ENCODE results near the gene AGPAT2. TPM values are rescaled to one million over a fixed set of nuclear protein-coding genes. Genes with fewer than 3 reads are reported as not detected.

AGPAT2 gene
- total RNA-seq, 2 donors from 2014 or later, result 33.4 to 39.8 TPM

DNA sequence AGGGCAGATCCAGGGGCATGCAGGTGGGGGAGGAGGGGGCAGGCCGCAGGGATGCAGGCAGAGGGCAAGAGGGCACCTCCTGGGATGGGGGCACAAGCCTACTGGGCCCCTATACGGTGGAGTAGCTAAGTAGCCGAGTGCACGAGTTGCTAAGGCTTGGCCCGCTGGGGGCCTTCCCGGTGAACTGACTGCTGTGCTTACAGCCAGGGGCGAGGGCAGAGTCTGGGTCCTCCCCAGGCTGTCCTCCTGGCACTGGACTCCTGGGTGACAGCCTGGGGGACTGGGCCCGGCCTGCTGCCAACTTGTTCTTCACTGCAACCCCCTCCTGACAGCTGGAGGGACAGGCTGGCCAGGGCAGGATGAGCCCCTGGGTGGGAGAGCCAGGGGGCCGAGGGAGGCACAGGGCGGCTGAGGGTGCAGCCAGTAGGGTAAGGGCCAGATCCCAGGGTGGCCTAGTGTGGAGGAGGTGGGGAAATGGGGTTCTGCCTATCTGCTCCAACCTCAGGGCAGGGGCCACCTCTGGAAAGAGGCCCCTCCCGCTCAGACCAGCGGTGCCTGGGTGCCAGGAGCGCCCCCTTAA is 26.2 kb downstream of the AGPAT2 start:
- Histone ChIP-seq H3K36me3 (ENCODE audit: control insufficient read depth, insufficient read depth, low read length) (no peaks in the 10 kb centered on the region), H3K4me1 (ENCODE audit: control insufficient read depth, insufficient read depth, low read length) (no peaks in the 10 kb centered on the region), H3K4me3 (ENCODE audit: low read length) (no peak overlapping the region), H3K9ac (ENCODE audit: extremely low read depth, low read length, poor library complexity, severe bottlenecking) (no peak overlapping the region), H3K27me3 (ENCODE audit: control insufficient read depth, insufficient read depth, low read length, poor library complexity, severe bottlenecking) (no peaks in the 10 kb centered on the region), H3K27ac (ENCODE audit: low read depth, low read length) (no peak overlapping the region), H3K9me3 (ENCODE audit: control insufficient read depth, low read length) (no peaks in the 10 kb centered on the region)
- Mint-ChIP-seq H3K36me3 (ENCODE audit: low read depth) (no peaks in the 10 kb centered on the region), H3K4me3 (no peak overlapping the region), H3K4me1 (no peaks in the 10 kb centered on the region), H3K27me3 (ENCODE audit: insufficient read depth) (peaks cover 4% of the 10 kb centered on the region), H3K9me3 (no peaks in the 10 kb centered on the region), H3K27ac (no peak overlapping the region)
- no peak for DNase-seq
- WGBS, 2 experiments (ENCODE audit: insufficient coverage in 1 of 2, insufficient read length in 1 of 2), result 90 to 95% methylated on average over 9 to 13 of the region's 13 CpGs
- TF ChIP-seq, protein P1, sequence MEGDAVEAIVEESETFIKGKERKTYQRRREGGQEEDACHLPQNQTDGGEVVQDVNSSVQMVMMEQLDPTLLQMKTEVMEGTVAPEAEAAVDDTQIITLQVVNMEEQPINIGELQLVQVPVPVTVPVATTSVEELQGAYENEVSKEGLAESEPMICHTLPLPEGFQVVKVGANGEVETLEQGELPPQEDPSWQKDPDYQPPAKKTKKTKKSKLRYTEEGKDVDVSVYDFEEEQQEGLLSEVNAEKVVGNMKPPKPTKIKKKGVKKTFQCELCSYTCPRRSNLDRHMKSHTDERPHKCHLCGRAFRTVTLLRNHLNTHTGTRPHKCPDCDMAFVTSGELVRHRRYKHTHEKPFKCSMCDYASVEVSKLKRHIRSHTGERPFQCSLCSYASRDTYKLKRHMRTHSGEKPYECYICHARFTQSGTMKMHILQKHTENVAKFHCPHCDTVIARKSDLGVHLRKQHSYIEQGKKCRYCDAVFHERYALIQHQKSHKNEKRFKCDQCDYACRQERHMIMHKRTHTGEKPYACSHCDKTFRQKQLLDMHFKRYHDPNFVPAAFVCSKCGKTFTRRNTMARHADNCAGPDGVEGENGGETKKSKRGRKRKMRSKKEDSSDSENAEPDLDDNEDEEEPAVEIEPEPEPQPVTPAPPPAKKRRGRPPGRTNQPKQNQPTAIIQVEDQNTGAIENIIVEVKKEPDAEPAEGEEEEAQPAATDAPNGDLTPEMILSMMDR (conservative IDR thresholded peaks at IDR 0.05), result no peak

DNA sequence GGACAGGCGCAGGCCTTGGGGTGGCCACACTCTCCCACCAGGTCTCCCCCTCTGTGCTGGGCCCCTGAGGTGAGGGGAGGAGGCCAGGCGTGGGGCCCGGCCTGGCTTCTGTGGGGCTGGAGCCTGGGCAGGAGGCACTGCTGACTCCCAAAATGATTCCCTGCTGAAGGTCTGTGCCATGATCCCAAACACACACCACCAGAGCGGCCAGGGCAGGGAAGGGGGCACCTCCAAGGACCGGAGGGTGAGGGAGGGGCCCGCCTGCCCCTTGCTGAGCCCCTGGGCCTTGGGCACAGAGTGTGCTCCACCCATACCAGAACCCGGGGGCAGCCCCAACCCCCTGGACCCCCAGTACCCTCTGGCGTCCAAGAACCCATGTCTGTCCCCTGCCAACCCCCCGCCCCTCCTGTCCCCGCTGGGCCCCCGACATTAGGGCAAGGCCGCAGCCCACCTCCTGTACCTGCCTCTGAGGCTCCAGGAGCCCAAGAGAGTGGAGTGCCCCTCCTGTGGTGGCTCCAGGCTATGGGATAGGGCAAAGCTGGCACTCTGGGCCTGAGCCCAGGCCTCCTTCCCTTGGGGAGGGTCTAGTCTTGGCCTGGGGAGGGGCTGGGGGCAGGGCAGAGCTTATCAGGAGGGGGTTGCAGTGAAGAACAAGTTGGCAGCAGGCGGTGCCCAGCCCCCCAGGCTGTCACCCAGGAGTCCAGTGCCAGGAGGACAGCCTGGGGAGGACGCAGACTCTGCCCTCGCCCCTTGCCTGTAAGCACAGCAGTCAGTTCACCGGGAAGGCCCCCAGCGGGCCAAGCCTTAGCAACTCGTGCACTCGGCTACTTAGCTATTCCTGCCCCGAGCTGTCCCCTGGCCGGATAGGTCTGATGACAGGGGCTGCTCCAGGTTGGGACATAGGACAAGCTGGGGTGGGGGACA is 27.1 kb downstream of the AGPAT2 start:
- DNase-seq, result no peak
- Histone ChIP-seq H3K4me1 (ENCODE audit: control insufficient read depth, insufficient read depth, low read length) (no peaks in the 10 kb centered on the region), H3K27me3 (ENCODE audit: control insufficient read depth, insufficient read depth, low read length, poor library complexity, severe bottlenecking) (no peaks in the 10 kb centered on the region), H3K4me3 (ENCODE audit: low read length) (no peak overlapping the region), H3K9ac (ENCODE audit: extremely low read depth, low read length, poor library complexity, severe bottlenecking) (no peak overlapping the region), H3K9me3 (ENCODE audit: control insufficient read depth, low read length) (no peaks in the 10 kb centered on the region), H3K27ac (ENCODE audit: low read depth, low read length) (no peak overlapping the region), H3K36me3 (ENCODE audit: control insufficient read depth, insufficient read depth, low read length) (no peaks in the 10 kb centered on the region)
- TF ChIP-seq, protein P1 (conservative IDR thresholded peaks at IDR 0.05), result no peak
- H3K4me3 Mint-ChIP-seq, result no peak overlapping the region
- no peaks in the 10 kb centered on the region for H3K9me3 Mint-ChIP-seq
- WGBS, 2 experiments (ENCODE audit: insufficient coverage in 1 of 2, insufficient read length in 1 of 2), result 86 to 89% methylated on average over 7 to 21 of the region's 21 CpGs
- no peak overlapping the region for H3K27ac Mint-ChIP-seq
- no peaks in the 10 kb centered on the region for H3K4me1 Mint-ChIP-seq
- H3K36me3 Mint-ChIP-seq (ENCODE audit: low read depth), result no peaks in the 10 kb centered on the region
- peaks cover 4% of the 10 kb centered on the region for H3K27me3 Mint-ChIP-seq (ENCODE audit: insufficient read depth)

DNA sequence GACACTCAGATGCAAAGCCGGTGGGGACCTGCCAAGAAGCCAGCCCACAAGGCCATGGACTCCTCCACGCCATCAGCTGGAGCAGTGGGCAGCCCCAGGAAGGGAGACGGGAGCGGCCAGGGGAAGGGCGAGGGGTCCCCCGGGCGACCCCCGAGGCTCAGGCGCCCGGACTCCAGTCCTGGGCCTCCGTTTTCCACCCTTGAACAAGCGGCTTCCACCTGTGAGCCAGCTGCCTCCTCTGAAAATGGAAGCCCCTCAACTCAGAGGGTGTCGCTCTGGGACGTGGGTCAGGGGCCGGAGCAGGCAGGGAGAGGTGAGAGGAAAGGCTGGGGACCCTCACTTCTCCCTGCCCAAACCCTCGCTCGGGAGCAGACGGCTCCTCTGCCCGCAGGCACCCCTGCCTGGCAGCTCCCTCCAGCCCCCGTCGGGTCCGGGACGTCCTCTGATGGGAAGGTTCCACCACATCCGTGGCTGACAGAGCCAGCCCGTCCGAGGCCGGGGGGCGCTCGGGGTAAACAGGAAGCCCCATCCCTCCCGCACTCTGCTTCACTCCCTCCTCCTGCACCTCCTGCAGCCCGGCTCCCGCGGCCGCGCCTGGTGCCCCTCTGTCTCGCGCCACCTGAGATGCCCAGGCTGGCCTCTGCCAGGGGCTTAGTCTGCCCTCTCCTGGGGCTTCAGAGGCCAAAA is 28.3 kb downstream of the AGPAT2 start:
- Histone ChIP-seq H3K9me3 (ENCODE audit: control insufficient read depth, low read length) (no peaks in the 10 kb centered on the region), H3K4me3 (ENCODE audit: low read length) (no peak overlapping the region), H3K4me1 (ENCODE audit: control insufficient read depth, insufficient read depth, low read length) (no peaks in the 10 kb centered on the region), H3K27me3 (ENCODE audit: control insufficient read depth, insufficient read depth, low read length, poor library complexity, severe bottlenecking) (no peaks in the 10 kb centered on the region), H3K36me3 (ENCODE audit: control insufficient read depth, insufficient read depth, low read length) (no peaks in the 10 kb centered on the region), H3K27ac (ENCODE audit: low read depth, low read length) (no peak overlapping the region), H3K9ac (ENCODE audit: extremely low read depth, low read length, poor library complexity, severe bottlenecking) (no peak overlapping the region)
- H3K36me3 Mint-ChIP-seq (ENCODE audit: low read depth), result no peaks in the 10 kb centered on the region
- WGBS, 2 experiments (ENCODE audit: insufficient coverage in 1 of 2, insufficient read length in 1 of 2), result 82 to 86% methylated on average over 16 to 37 of the region's 37 CpGs
- TF ChIP-seq, protein P1 (conservative IDR thresholded peaks at IDR 0.05), result no peak
- H3K4me3 Mint-ChIP-seq, result no peak overlapping the region
- H3K27me3 Mint-ChIP-seq (ENCODE audit: insufficient read depth), result no peaks in the 10 kb centered on the region
- H3K4me1 Mint-ChIP-seq, result no peaks in the 10 kb centered on the region
- no peaks in the 10 kb centered on the region for H3K9me3 Mint-ChIP-seq
- H3K27ac Mint-ChIP-seq, result no peak overlapping the region
- DNase-seq, result no peak

Measured in endodermal cell (in vitro differentiated cells).